OCI-LY3 (cell line): Measurements from ENCODE around the gene RNH1.

ENCODE experiments used
- CTCF ChIP-seq: fragments of 200-600, 300-600 bp; sonication (generic); IDR thresholded peaks from 2 replicates; pipeline ENCODE4 v1.5.1; 2014; ENCODE audit warnings: antibody characterized with exemption, low read length, low read depth
- EZH2phosphoT487 ChIP-seq: fragments of 200-600 bp; shearing (Covaris generic); IDR thresholded peaks from 2 replicates; pipeline ENCODE4 v1.6.1; 2018; ENCODE audit warnings: antibody characterized with exemption, mixed run types, low read depth

GRCh38 chr11:452916-453527, 54.0 kb downstream of the RNH1 start:
- TF ChIP-seq CTCF (no peak), EZH2phosphoT487 (no peak)
